Endothelial cell of umbilical vein (primary cell): ENCODE data around the gene WNT7B. TPM values are rescaled to one million over a fixed set of nuclear protein-coding genes. Genes with fewer than 3 reads are reported as not detected.

Experiments
- BruUV-seq: library from RNA; stranded (reverse); fragments of 400-500 nt; replicated peaks from 2 replicates; lab custom pipeline; 2021; lab: Mats Ljungman, UMichigan
- CTCF ChIA-PET: fragments of 300-600, 350-600 bp; sonication (Branson Sonifier 250); formaldehyde crosslinking; loops from one replicate; lab custom pipeline; 2021; ENCODE audit warnings: antibody characterized with exemption, inconsistent platforms; lab: Charles Lee
- POLR2A ChIA-PET: fragments of 300-600, 350-600 bp; sonication (Branson Sonifier 250); formaldehyde crosslinking; loops from one replicate; lab custom pipeline; 2021; ENCODE audit warnings: antibody characterized with exemption, inconsistent platforms; lab: Charles Lee
- DNase-seq: peaks from one replicate; pipeline ENCODE4 v3.0.0-alpha.2; 2011; ENCODE audit warnings: low read depth, low spot score
- FAIRE-seq: peaks from 2 replicates; lab custom pipeline; 2011; peaks lifted over from hg19 to GRCh38; lab: Jason Lieb, UNC
- H2AFZ ChIP-seq: 2 replicates; pipeline ENCODE4 v1.6.0; 2012; ENCODE audit warnings: low read depth, low read length, control low read depth, inconsistent platforms
- H3K27ac ChIP-seq: 2 replicates; pipeline ENCODE4 v1.5.1; 2011; ENCODE audit warnings: low read depth, mild to moderate bottlenecking, control low read depth, low read length, moderate library complexity; ENCODE audit not compliant: insufficient read depth
- H3K27me3 ChIP-seq, 2 experiments: 2 replicates each; pipeline versions ENCODE4 v1.6.0 to v1.6.1; 2011; ENCODE audit warnings: low read length in 2 of 2, mixed read lengths in 1 of 2; ENCODE audit not compliant: control insufficient read depth in 2 of 2, insufficient read depth in 2 of 2
- H3K36me3 ChIP-seq, 2 experiments: 2 replicates in 1 of 2; 3 replicates in 1 of 2; pipeline ENCODE4 v1.5.1; 2011; ENCODE audit warnings: low read length in 2 of 2, mild to moderate bottlenecking in 1 of 2, moderate library complexity in 1 of 2; ENCODE audit not compliant: control insufficient read depth in 2 of 2, insufficient read depth in 2 of 2; ENCODE audit errors: extremely low read depth in 1 of 2
- H3K4me1 ChIP-seq: 3 replicates; pipeline ENCODE4 v1.5.1; 2011; ENCODE audit warnings: mild to moderate bottlenecking, low read length; ENCODE audit not compliant: control insufficient read depth, insufficient read depth; ENCODE audit errors: extremely low read depth
- H3K4me2 ChIP-seq: 2 replicates; pipeline ENCODE4 v1.6.1; 2011; ENCODE audit warnings: low read length, control low read depth, mixed read lengths; ENCODE audit not compliant: insufficient read depth
- H3K4me3 ChIP-seq, 3 experiments: fragments of 200-600 bp in 1 of 3; sonication (generic), shearing (Covaris generic) in 1 of 3; replicated peaks in 1 of 3; 2 replicates each; pipeline ENCODE4 v1.5.1; 2011 to 2016; ENCODE audit warnings: control low read depth in 3 of 3, low read length in 3 of 3, mild to moderate bottlenecking in 2 of 3, inconsistent platforms in 1 of 3, low read depth in 1 of 3, moderate library complexity in 1 of 3; ENCODE audit not compliant: insufficient read depth in 1 of 3
- H3K79me2 ChIP-seq: 2 replicates; pipeline ENCODE4 v1.6.0; 2012; ENCODE audit warnings: low read length, inconsistent platforms; ENCODE audit not compliant: control insufficient read depth, insufficient read depth
- H3K9ac ChIP-seq: replicated peaks from 2 replicates; pipeline ENCODE3; 2011; ENCODE audit warnings: low read length, control low read depth; ENCODE audit not compliant: insufficient read depth; ENCODE audit errors: extremely low read depth
- H3K9me1 ChIP-seq: replicated peaks from 3 replicates; pipeline ENCODE4 v1.6.0; 2011; ENCODE audit warnings: mild to moderate bottlenecking, low read length; ENCODE audit not compliant: control insufficient read depth, insufficient read depth; ENCODE audit errors: extremely low read depth
- H3K9me3 ChIP-seq: replicated peaks from 2 replicates; pipeline ENCODE4 v1.5.1; 2012; ENCODE audit warnings: low read length, inconsistent platforms; ENCODE audit not compliant: control insufficient read depth, insufficient read depth
- H4K20me1 ChIP-seq: replicated peaks from 2 replicates; pipeline ENCODE3; 2011; ENCODE audit warnings: mild to moderate bottlenecking, low read length; ENCODE audit not compliant: control insufficient read depth, insufficient read depth; ENCODE audit errors: extremely low read depth
- EZH2 ChIP-seq: IDR thresholded peaks from 2 replicates; pipeline ENCODE4 v1.6.1; 2012; ENCODE audit warnings: borderline replicate concordance, low read depth, mild to moderate bottlenecking, moderate library complexity, low read length, inconsistent platforms; ENCODE audit not compliant: severe bottlenecking
- FOS ChIP-seq: IDR thresholded peaks from 2 replicates; pipeline ENCODE4 v1.6.1; 2011; ENCODE audit warnings: mild to moderate bottlenecking, low read length, moderate library complexity, borderline replicate concordance; ENCODE audit not compliant: insufficient read depth
- GATA2 ChIP-seq: IDR thresholded peaks from 2 replicates; pipeline ENCODE4 v1.7.0; 2011; ENCODE audit warnings: low read depth, mild to moderate bottlenecking, moderate library complexity, mixed read lengths, low read length; ENCODE audit not compliant: insufficient read length, insufficient read depth
- JUN ChIP-seq: IDR thresholded peaks from 2 replicates; pipeline ENCODE4 v1.6.1; 2011; ENCODE audit warnings: borderline replicate concordance, low read depth; ENCODE audit not compliant: insufficient read length, insufficient read depth
- MYC ChIP-seq: IDR thresholded peaks from one replicate; pipeline ENCODE4 v1.6.1; 2011; ENCODE audit warnings: mild to moderate bottlenecking, low read depth, low read length
- POLR2A ChIP-seq: IDR thresholded peaks from 2 replicates; pipeline ENCODE4 v1.6.1; 2012; ENCODE audit warnings: low read depth, mild to moderate bottlenecking, control low read depth, low read length
- POLR2AphosphoS5 ChIP-seq: IDR thresholded peaks from 2 replicates; pipeline ENCODE4 v1.6.1; 2012; ENCODE audit warnings: low read depth, mild to moderate bottlenecking, control low read depth, low read length, moderate library complexity; ENCODE audit not compliant: insufficient read depth
- dilution Hi-C: fragments of 300-500 bp; cut with MboI; formaldehyde crosslinking; loops from one replicate; pipeline ENCODE4 v1.15.0; 2019; ENCODE audit warnings: low sequenced_read_pairs; ENCODE audit not compliant: extremely low pct_ligation_motif_present
- intact Hi-C: fragments of 100-400 bp; cut with micrococcal nuclease; formaldehyde crosslinking; loops from one replicate; pipeline ENCODE4 v1.10.0; 2022
- polyA plus RNA-seq, 4 experiments: library from polyadenylated mRNA; depleted of rRNA in 3 of 4; stranded (reverse) in 3 of 4; unstranded in 1 of 4; fragments of >200 nt; gene quantifications; 2 replicates each; pipeline versions ENCODE4 v1.2.1 to v1.2.3, GENCODE V29; 2011 to 2012; ENCODE audit warnings: missing spikeins in 1 of 4
- total RNA-seq: library from RNA; stranded (reverse); gene quantifications from 2 replicates; pipeline ENCODE4 v1.2.3, GENCODE V29; 2021
- TF ChIP-seq, protein P1 (sequence below), 2 donors: IDR thresholded peaks; 1 replicate in 1 of 2; 2 replicates in 1 of 2; pipeline ENCODE4 v1.5.1; 2011; ENCODE audit warnings: low read length in 2 of 2, mild to moderate bottlenecking in 2 of 2, moderate library complexity in 2 of 2, control low read depth in 1 of 2, inconsistent platforms in 1 of 2, low read depth in 1 of 2; ENCODE audit not compliant: insufficient read depth in 1 of 2; ENCODE audit errors: extremely low read depth in 1 of 2
- TF ChIP-seq, protein P2 (sequence below): IDR thresholded peaks from 2 replicates; pipeline ENCODE4 v1.6.1; 2011; ENCODE audit not compliant: insufficient read depth, insufficient read length

Gene WNT7B
- total and polyA plus RNA-seq, 2 donors (not counting 3 experiments of a cell fraction or from before 2014, with no cell fraction given): not detected

DNA sequence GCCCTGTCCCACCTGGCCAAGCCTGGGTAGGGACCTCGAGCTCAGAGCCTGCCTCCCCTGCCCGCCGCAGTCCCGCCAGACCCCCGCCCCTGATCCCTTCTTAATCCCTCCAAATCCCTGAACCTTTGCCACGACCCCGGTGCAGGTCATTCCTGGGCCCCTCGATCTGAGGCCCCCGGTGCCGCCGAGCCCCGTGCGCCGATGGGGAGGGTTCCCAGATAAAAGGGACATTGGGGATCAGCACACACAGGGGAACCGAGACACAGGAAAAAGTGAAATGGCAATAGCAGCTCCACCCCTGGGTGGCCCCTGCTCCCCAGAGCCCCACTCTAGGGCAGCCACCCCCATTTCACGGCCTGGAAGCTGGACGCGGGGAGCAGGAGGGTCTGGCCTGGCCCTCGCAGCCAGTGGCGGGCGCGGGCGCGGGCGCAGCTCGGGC lies 1.3 kb upstream of the WNT7B start:
- Histone ChIP-seq H3K9me3 (no peaks in the 10 kb centered on the region), H3K4me2 (no peak overlapping the region), H2AFZ (no peak overlapping the region), H3K9me1 (no peaks in the 10 kb centered on the region), H3K27me3 (peaks cover 36 to 40% of the 10 kb centered on the region in 2 experiments), H3K79me2 (no peaks in the 10 kb centered on the region), H4K20me1 (no peaks in the 10 kb centered on the region), H3K36me3 (no peaks in the 10 kb centered on the region), H3K4me3 (no peak overlapping the region), H3K9ac (no peak overlapping the region), H3K4me1 (no peaks in the 10 kb centered on the region), H3K27ac (no peak overlapping the region)
- dilution Hi-C loops (no loop called here), intact Hi-C loops (no loop called here)
- no peak for DNase-seq
- no TSS peak for BruUV-seq
- ChIA-PET CTCF (interaction anchor here (0.9 to 1.0 kb wide), 3 partner anchors 19 to 424 kb away, joined by 4 to 6 read pairs (median 4); no protein-coding TSS in a partner anchor), POLR2A (no interaction called here)
- no peak for TF ChIP-seq MYC
- TF ChIP-seq, protein P1, sequence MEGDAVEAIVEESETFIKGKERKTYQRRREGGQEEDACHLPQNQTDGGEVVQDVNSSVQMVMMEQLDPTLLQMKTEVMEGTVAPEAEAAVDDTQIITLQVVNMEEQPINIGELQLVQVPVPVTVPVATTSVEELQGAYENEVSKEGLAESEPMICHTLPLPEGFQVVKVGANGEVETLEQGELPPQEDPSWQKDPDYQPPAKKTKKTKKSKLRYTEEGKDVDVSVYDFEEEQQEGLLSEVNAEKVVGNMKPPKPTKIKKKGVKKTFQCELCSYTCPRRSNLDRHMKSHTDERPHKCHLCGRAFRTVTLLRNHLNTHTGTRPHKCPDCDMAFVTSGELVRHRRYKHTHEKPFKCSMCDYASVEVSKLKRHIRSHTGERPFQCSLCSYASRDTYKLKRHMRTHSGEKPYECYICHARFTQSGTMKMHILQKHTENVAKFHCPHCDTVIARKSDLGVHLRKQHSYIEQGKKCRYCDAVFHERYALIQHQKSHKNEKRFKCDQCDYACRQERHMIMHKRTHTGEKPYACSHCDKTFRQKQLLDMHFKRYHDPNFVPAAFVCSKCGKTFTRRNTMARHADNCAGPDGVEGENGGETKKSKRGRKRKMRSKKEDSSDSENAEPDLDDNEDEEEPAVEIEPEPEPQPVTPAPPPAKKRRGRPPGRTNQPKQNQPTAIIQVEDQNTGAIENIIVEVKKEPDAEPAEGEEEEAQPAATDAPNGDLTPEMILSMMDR (IDR thresholded peaks at IDR 0.05; ENCODE audit: extremely low read depth in 1 of 2, insufficient read depth in 1 of 2, low read depth in 1 of 2, low read length in 2 of 2): no peak
- no peak for TF ChIP-seq FOS
- TF ChIP-seq POLR2A: no peak
- TF ChIP-seq EZH2: no peak
- TF ChIP-seq JUN: no peak
- TF ChIP-seq, protein P2, sequence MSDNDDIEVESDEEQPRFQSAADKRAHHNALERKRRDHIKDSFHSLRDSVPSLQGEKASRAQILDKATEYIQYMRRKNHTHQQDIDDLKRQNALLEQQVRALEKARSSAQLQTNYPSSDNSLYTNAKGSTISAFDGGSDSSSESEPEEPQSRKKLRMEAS: no peak
- TF ChIP-seq POLR2AphosphoS5: no peak
- TF ChIP-seq GATA2: no peak
- FAIRE-seq: no peak
